OCI-LY1 (cell line): ENCODE data around the gene RUFY3.

Source experiments
- H2AFZ ChIP-seq: fragments of 200-600 bp; sonication (generic), shearing (Covaris generic); 2 replicates; pipeline ENCODE4 v1.6.0; 2014; ENCODE audit warnings: antibody characterized with exemption, mild to moderate bottlenecking, low read length
- H3F3A ChIP-seq: fragments of 200-600 bp; sonication (generic), shearing (Covaris generic); 2 replicates; pipeline ENCODE4 v1.6.0; 2014; ENCODE audit warnings: mild to moderate bottlenecking, antibody characterized with exemption, low read length, moderate library complexity; ENCODE audit not compliant: insufficient read depth
- H3K27ac ChIP-seq: fragments of 200-600 bp; sonication (generic); 2 replicates; pipeline ENCODE4 v1.5.1; 2014; ENCODE audit warnings: low read length, mixed run types, mild to moderate bottlenecking, low read depth; ENCODE audit not compliant: poor library complexity, severe bottlenecking
- H3K27me3 ChIP-seq: fragments of 200-600 bp; sonication (generic); 2 replicates; pipeline ENCODE4 v1.6.0; 2014; ENCODE audit warnings: antibody characterized with exemption, mild to moderate bottlenecking, low read length, moderate library complexity; ENCODE audit not compliant: insufficient read depth
- H3K36me3 ChIP-seq: fragments of 200-600 bp; sonication (generic); 2 replicates; pipeline ENCODE4 v1.6.1; 2014; ENCODE audit warnings: mild to moderate bottlenecking, antibody characterized with exemption, low read length, moderate library complexity, mixed read lengths; ENCODE audit not compliant: insufficient read depth
- H3K4me1 ChIP-seq: fragments of 200-600 bp; sonication (generic); 2 replicates; pipeline ENCODE4 v1.5.1; 2014; ENCODE audit warnings: mild to moderate bottlenecking, low read length, moderate library complexity; ENCODE audit not compliant: insufficient read depth, severe bottlenecking
- H3K4me2 ChIP-seq: fragments of 200-600 bp; sonication (generic), shearing (Covaris generic); 2 replicates; pipeline ENCODE4 v1.6.1; 2014; ENCODE audit warnings: low read length
- H3K4me3 ChIP-seq: fragments of 200-600 bp; sonication (generic); 2 replicates; pipeline ENCODE4 v1.5.1; 2014; ENCODE audit warnings: low read length, low read depth, mild to moderate bottlenecking, mixed read lengths; ENCODE audit not compliant: poor library complexity, severe bottlenecking
- H3K79me2 ChIP-seq: fragments of 200-600 bp; shearing (Covaris generic); 2 replicates; pipeline ENCODE4 v1.6.1; 2016; ENCODE audit warnings: mixed run types, low read length, mixed read lengths; ENCODE audit not compliant: insufficient read depth
- H3K9ac ChIP-seq: fragments of 200-600 bp; sonication (generic), shearing (Covaris generic); 2 replicates; pipeline ENCODE4 v1.6.1; 2014; ENCODE audit warnings: mild to moderate bottlenecking, low read length, mixed read lengths
- H3K9me2 ChIP-seq: fragments of 200-600 bp; sonication (generic), shearing (Covaris generic); 2 replicates; pipeline ENCODE4 v1.6.1; 2014; ENCODE audit warnings: low read depth, mild to moderate bottlenecking, low read length, mixed read lengths
- H3K9me3 ChIP-seq: fragments of 200-600 bp; shearing (Covaris generic); 2 replicates; pipeline ENCODE4 v1.6.1; 2014; ENCODE audit warnings: low read length, mixed read lengths
- H4K20me1 ChIP-seq: fragments of 200-600 bp; sonication (generic), shearing (Covaris generic); 2 replicates; pipeline ENCODE4 v1.6.0; 2016; ENCODE audit warnings: mild to moderate bottlenecking, low read length; ENCODE audit not compliant: insufficient read depth
- EZH2 ChIP-seq: fragments of 200-600 bp; sonication (generic), shearing (Covaris generic); IDR thresholded peaks from 2 replicates; pipeline ENCODE4 v1.8.0; 2017; ENCODE audit warnings: borderline replicate concordance, mixed run types, mild to moderate bottlenecking, antibody characterized with exemption, low read length, moderate library complexity, mixed read lengths
- TF ChIP-seq, protein P1 (sequence below): fragments of 200-600 bp; sonication (generic), shearing (Covaris generic); IDR thresholded peaks from 2 replicates; pipeline ENCODE4 v1.5.1; 2017; ENCODE audit warnings: mild to moderate bottlenecking, antibody characterized with exemption, low read length, moderate library complexity, mixed read lengths

RUFY3 gene

DNA sequence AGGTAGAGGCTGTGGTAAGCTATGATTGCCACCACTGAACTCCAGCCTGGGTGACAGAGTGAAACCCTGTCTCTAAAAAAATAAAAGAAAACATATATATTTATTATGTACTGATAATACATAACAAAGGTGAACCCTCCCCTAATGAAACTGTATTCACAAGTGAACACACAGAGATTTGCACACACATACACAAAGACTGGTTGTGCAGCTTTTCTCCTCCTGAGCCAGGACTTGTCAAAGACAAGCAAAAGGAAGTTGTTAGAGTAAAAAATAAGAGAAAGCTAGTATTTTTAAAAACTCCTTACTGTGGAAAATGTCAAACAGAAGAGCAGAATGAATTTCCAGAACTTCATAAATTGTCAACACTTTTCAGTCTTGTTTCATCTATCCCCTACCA is 119.4 kb downstream of the RUFY3 start:
- no peaks in the 10 kb centered on the region for H3K9me3 ChIP-seq
- peak overlapping the region; percentile 67 for H3K27ac ChIP-seq
- no peak overlapping the region for H3K4me2 ChIP-seq
- H3K9ac ChIP-seq: no peak overlapping the region
- TF ChIP-seq, protein P1, sequence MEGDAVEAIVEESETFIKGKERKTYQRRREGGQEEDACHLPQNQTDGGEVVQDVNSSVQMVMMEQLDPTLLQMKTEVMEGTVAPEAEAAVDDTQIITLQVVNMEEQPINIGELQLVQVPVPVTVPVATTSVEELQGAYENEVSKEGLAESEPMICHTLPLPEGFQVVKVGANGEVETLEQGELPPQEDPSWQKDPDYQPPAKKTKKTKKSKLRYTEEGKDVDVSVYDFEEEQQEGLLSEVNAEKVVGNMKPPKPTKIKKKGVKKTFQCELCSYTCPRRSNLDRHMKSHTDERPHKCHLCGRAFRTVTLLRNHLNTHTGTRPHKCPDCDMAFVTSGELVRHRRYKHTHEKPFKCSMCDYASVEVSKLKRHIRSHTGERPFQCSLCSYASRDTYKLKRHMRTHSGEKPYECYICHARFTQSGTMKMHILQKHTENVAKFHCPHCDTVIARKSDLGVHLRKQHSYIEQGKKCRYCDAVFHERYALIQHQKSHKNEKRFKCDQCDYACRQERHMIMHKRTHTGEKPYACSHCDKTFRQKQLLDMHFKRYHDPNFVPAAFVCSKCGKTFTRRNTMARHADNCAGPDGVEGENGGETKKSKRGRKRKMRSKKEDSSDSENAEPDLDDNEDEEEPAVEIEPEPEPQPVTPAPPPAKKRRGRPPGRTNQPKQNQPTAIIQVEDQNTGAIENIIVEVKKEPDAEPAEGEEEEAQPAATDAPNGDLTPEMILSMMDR: no peak
- TF ChIP-seq EZH2: no peak
- H2AFZ ChIP-seq: no peak overlapping the region
- peaks cover 57% of the 10 kb centered on the region for H3K4me1 ChIP-seq
- H3K27me3 ChIP-seq: no peaks in the 10 kb centered on the region
- no peaks in the 10 kb centered on the region for H3K9me2 ChIP-seq
- peaks cover 4% of the 10 kb centered on the region; the same call in 1 of the 2 replicates for H3F3A ChIP-seq
- H3K79me2 ChIP-seq: peaks cover 28% of the 10 kb centered on the region
- no peaks in the 10 kb centered on the region for H4K20me1 ChIP-seq
- H3K4me3 ChIP-seq: no peak overlapping the region
- peaks cover 11% of the 10 kb centered on the region for H3K36me3 ChIP-seq

DNA sequence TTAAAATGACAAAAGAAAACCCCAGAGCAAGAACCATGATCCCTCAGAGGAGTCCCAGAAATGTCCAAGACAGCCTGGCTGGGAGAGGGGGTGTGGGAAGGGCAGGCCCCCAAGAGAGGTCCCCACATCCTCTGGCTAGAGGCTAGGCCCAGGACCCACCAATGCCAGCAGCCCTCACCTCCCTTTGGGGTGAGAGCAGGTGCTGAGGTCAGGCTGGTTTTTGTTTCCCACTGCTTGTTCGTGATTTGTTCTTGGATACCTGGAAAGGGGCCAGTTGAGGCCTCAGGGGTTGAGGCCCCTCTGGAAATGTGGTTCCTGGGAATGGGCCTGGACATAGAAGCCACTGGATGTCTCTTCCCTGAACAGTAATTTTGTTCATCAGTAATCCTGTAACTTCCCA is 120.2 kb downstream of the RUFY3 start:
- Histone ChIP-seq H3K9me2 (no peaks in the 10 kb centered on the region), H3K79me2 (peaks cover 20% of the 10 kb centered on the region), H3K36me3 (peaks cover 3% of the 10 kb centered on the region; the same call in 1 of the 2 replicates), H3K4me1 (peaks cover 52% of the 10 kb centered on the region), H4K20me1 (no peaks in the 10 kb centered on the region), H3F3A (peaks cover 4% of the 10 kb centered on the region; the same call in 1 of the 2 replicates), H3K4me2 (no peak overlapping the region), H3K27me3 (no peaks in the 10 kb centered on the region), H3K9ac (no peak overlapping the region), H3K27ac (peak overlapping the region; percentile 67), H3K4me3 (no peak overlapping the region), H2AFZ (no peak overlapping the region), H3K9me3 (no peaks in the 10 kb centered on the region)
- TF ChIP-seq, protein P1: no peak
- no peak for TF ChIP-seq EZH2

DNA sequence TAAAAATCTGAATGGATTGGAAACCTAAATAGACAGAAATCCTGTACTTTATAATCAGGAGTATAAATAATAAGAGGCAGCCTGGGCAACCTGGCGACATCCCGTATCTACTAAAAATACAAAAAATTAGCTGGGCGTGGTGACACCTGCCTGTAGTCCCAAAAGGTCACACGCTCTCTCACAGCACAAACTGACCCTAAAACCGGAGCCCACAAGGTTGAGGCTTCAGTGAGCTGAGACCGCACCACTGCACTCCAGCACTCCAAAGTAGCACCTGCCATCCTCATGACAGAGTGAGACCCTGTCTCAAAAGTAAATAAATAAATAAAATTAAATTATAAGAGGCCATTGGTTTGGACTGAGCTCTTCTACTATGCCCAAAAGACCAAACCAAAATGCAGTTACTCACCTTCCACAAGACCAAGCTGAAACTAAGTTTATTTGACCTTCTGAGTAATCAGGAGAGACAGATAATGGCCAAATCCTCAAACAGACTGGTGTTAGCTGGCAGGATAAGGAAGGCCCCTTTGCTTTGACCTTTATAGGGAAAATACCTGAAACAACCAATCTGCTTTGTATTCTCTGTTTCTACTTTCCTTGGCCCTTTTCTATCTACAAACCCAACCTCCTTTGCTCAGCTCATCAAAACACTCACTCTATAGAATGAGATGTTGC is 121.1 kb downstream of the RUFY3 start:
- Histone ChIP-seq H4K20me1 (no peaks in the 10 kb centered on the region), H3K4me3 (no peak overlapping the region), H3K4me2 (peak overlapping the region; percentile 2; the same call in 1 of the 2 replicates), H3K4me1 (peaks cover 45% of the 10 kb centered on the region), H3K27ac (peak overlapping the region; percentile 67), H3K27me3 (no peaks in the 10 kb centered on the region), H3K9me3 (no peaks in the 10 kb centered on the region), H3F3A (peaks cover 4% of the 10 kb centered on the region; the same call in 1 of the 2 replicates), H2AFZ (no peak overlapping the region), H3K36me3 (no peaks in the 10 kb centered on the region), H3K9ac (no peak overlapping the region), H3K79me2 (peaks cover 11% of the 10 kb centered on the region), H3K9me2 (no peaks in the 10 kb centered on the region)
- TF ChIP-seq, protein P1: no peak
- TF ChIP-seq EZH2: no peak
